ENCODE results near the gene KCNQ1. TPM values are rescaled to one million over a fixed set of nuclear protein-coding genes. Genes with fewer than 3 reads are reported as not detected.

Gene KCNQ1
- total and polyA plus RNA-seq, 9 donors: 1.4 to 17.2 (median 3.8) TPM

DNA sequence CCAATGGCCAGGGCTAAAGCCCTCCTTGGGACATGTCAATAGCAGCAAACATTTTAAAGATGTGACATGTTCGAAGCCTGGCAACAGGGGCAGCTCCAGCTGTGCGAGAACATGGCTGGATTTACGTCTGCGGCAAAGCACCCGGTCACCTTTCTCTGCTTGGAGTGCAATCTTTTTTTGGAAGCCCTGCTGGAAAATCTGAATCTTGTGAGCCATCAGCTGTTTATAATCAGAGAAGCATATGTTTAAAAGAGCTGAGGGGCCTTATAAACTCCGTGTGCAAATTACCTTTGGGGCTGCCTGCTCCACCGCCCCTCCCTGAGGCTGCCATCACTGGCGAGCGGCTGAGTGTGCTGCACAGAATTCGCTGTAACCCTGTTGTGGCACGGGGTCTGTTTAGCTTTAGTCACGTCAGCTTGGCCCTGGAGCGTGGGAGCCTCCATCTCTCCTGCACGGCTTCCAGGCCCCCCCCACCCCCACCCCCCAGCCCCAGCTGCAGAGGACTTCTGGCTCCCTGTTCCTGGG is 264.0 kb downstream of the KCNQ1 start:
- Histone ChIP-seq H3K27ac (peak overlapping the region; percentile 84 to 85), H3K9me3 (no peaks in the 10 kb centered on the region), H3K27me3 (no peaks in the 10 kb centered on the region), H3K4me3 (peak overlapping the region; percentile 17), H3K36me3 (no peaks in the 10 kb centered on the region), H3K4me1 (ENCODE audit: insufficient read depth) (peaks cover 6% of the 10 kb centered on the region)
- 10 to 18% (median 17%) methylated on average over 14 of the region's 14 CpGs for WGBS, 3 donors
- intact Hi-C loops (cut with DNase I): no loop called here
- TF ChIP-seq EP300 (IDR thresholded peaks at IDR 0.05): no peak
- no peak for TF ChIP-seq POLR2A (IDR thresholded peaks at IDR 0.05)
- TF ChIP-seq, protein P1, sequence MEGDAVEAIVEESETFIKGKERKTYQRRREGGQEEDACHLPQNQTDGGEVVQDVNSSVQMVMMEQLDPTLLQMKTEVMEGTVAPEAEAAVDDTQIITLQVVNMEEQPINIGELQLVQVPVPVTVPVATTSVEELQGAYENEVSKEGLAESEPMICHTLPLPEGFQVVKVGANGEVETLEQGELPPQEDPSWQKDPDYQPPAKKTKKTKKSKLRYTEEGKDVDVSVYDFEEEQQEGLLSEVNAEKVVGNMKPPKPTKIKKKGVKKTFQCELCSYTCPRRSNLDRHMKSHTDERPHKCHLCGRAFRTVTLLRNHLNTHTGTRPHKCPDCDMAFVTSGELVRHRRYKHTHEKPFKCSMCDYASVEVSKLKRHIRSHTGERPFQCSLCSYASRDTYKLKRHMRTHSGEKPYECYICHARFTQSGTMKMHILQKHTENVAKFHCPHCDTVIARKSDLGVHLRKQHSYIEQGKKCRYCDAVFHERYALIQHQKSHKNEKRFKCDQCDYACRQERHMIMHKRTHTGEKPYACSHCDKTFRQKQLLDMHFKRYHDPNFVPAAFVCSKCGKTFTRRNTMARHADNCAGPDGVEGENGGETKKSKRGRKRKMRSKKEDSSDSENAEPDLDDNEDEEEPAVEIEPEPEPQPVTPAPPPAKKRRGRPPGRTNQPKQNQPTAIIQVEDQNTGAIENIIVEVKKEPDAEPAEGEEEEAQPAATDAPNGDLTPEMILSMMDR (IDR thresholded peaks at IDR 0.05): no peak
- peak; percentile 67 to 78 (median 72) for DNase-seq

DNA sequence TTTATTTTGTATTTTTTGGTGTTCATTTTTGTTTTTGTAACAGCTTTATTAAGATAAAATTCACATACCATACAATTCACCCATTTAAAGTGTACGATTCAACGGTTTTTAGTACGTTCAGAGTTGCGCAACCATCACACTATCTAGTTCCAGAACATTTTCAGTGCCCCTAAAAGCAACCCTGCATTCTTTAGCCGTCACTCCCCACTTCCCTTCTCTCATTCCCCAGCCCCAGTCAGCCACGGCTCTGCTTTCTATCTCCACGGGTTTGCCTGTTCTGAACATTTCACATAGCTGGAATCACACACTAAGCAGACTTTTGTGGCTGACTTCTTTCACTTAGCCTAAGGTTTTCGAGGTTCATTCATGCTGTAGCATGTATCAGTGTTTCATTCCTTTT is 264.6 kb downstream of the KCNQ1 start:
- WGBS, 3 donors: 5 to 8% (median 8%) methylated on average over 8 of the region's 8 CpGs
- no peaks in the 10 kb centered on the region for H3K36me3 ChIP-seq
- intact Hi-C loops (cut with DNase I): no loop called here
- peak in 3 of 5 donors; percentile 62 to 68 (median 64) for DNase-seq
- peaks cover 6% of the 10 kb centered on the region for H3K4me1 ChIP-seq (ENCODE audit: insufficient read depth)
- TF ChIP-seq, protein P1 (IDR thresholded peaks at IDR 0.05): no peak
- TF ChIP-seq POLR2A (IDR thresholded peaks at IDR 0.05) (no peak), EP300 (IDR thresholded peaks at IDR 0.05) (no peak)
- H3K27me3 ChIP-seq: no peaks in the 10 kb centered on the region
- H3K9me3 ChIP-seq: no peaks in the 10 kb centered on the region
- H3K27ac ChIP-seq: peak overlapping the region in 1 of 2 donors; percentile 85
- H3K4me3 ChIP-seq: peak overlapping the region; percentile 17

DNA sequence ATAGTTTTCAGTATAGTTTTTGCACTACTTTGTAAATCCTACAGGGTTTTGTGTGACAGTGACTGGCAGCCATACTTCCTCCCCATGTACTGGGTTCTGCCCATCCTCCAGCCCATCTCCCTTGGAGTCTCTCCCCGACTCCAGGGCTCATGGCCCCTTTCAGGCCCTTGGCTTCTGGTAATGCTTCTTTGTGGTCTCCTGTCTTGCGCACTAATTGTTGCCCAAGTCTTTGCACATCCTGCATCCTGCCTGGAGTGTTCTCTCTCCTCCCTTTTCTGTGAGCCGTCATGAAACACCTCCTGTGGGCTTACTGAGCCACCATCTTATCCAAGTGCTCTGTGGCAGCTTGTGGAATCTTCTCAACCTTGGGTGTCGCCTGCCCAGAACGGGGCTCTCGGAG is 266.4 kb downstream of the KCNQ1 start:
- Histone ChIP-seq H3K4me3 (no peak overlapping the region), H3K4me1 (ENCODE audit: insufficient read depth) (peaks cover 6% of the 10 kb centered on the region), H3K27me3 (no peaks in the 10 kb centered on the region), H3K9me3 (no peaks in the 10 kb centered on the region), H3K36me3 (no peaks in the 10 kb centered on the region), H3K27ac (no peak overlapping the region)
- DNase-seq: no peak
- intact Hi-C loops (cut with DNase I): no loop called here
- TF ChIP-seq EP300 (IDR thresholded peaks at IDR 0.05): no peak
- no peak for TF ChIP-seq POLR2A (IDR thresholded peaks at IDR 0.05)
- TF ChIP-seq, protein P1 (IDR thresholded peaks at IDR 0.05): no peak
- 93 to 96% (median 95%) methylated on average over 6 of the region's 6 CpGs for WGBS, 3 donors

DNA sequence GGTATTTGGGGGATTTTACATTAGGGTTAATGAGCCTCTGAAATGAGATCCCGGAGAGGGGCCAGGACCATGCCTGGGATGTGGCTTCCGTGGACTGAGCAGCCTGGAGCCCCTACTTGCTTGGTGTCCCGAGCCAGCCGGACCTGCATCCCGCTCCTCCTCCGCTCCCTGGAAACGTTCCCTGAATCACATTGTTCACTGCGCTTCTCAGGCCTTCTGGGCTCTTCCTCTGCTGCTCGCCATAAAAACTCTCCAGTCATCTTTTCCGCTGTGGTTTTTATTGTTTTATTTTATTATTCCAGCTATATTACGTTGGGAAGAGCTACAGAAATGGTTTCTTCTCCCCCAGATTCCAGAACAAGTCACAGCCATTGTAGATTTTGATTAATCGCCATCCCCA is 268.3 kb downstream of the KCNQ1 start:
- intact Hi-C loops (cut with DNase I): no loop called here
- 47 to 74% (median 72%) methylated on average over 12 of the region's 12 CpGs for WGBS, 3 donors
- H3K27ac ChIP-seq: no peak overlapping the region

More for the DNA sequence above, 268.3 kb downstream of the KCNQ1 start:
- H3K4me3 ChIP-seq: no peak overlapping the region
- no peaks in the 10 kb centered on the region for H3K9me3 ChIP-seq
- no peaks in the 10 kb centered on the region for H3K27me3 ChIP-seq
- no peaks in the 10 kb centered on the region for H3K36me3 ChIP-seq
- peaks cover 6% of the 10 kb centered on the region for H3K4me1 ChIP-seq (ENCODE audit: insufficient read depth)
- TF ChIP-seq, protein P1 (IDR thresholded peaks at IDR 0.05): no peak
- TF ChIP-seq POLR2A (IDR thresholded peaks at IDR 0.05): no peak
- no peak for TF ChIP-seq EP300 (IDR thresholded peaks at IDR 0.05)
- no peak for DNase-seq
